Kidney epithelial cell (primary cell): ENCODE measurements around the gene BTRC. TPM values are rescaled to one million over a fixed set of nuclear protein-coding genes. Genes with fewer than 3 reads are reported as not detected.

Experiments used
- DNase-seq: peaks from one replicate; pipeline ENCODE4 v3.0.0-alpha.2; 2010; ENCODE audit warnings: low read depth
- H3K27me3 ChIP-seq: 2 replicates; pipeline ENCODE4 v1.6.0; 2011; ENCODE audit warnings: low read length; ENCODE audit not compliant: control insufficient read depth, insufficient read depth
- H3K36me3 ChIP-seq: 2 replicates; pipeline ENCODE4 v1.5.1; 2011; ENCODE audit warnings: low read length; ENCODE audit not compliant: control insufficient read depth, insufficient read depth
- H3K4me3 ChIP-seq: 2 replicates; pipeline ENCODE4 v1.5.1; 2011; ENCODE audit warnings: low read depth, mild to moderate bottlenecking, control low read depth, low read length
- total RNA-seq: library from RNA; depleted of rRNA; stranded (reverse); fragments of >200 nt; gene quantifications from 2 replicates; pipeline ENCODE4 v1.2.3, GENCODE V29; 2015
- TF ChIP-seq, protein P1 (sequence below): IDR thresholded peaks from 2 replicates; pipeline ENCODE4 v1.5.1; 2011; ENCODE audit warnings: mild to moderate bottlenecking, moderate library complexity, low read length, control low read depth, inconsistent platforms; ENCODE audit not compliant: insufficient read depth, poor library complexity, severe bottlenecking

BTRC gene
- total RNA-seq, 1 donor from 2014 or later: 10.2 TPM

GRCh38 chr10:101441541-101442455 lies 87.8 kb downstream of the BTRC start:
- DNase-seq: peak; percentile 31
- H3K4me3 ChIP-seq: no peak overlapping the region
- TF ChIP-seq, protein P1, sequence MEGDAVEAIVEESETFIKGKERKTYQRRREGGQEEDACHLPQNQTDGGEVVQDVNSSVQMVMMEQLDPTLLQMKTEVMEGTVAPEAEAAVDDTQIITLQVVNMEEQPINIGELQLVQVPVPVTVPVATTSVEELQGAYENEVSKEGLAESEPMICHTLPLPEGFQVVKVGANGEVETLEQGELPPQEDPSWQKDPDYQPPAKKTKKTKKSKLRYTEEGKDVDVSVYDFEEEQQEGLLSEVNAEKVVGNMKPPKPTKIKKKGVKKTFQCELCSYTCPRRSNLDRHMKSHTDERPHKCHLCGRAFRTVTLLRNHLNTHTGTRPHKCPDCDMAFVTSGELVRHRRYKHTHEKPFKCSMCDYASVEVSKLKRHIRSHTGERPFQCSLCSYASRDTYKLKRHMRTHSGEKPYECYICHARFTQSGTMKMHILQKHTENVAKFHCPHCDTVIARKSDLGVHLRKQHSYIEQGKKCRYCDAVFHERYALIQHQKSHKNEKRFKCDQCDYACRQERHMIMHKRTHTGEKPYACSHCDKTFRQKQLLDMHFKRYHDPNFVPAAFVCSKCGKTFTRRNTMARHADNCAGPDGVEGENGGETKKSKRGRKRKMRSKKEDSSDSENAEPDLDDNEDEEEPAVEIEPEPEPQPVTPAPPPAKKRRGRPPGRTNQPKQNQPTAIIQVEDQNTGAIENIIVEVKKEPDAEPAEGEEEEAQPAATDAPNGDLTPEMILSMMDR: peak; percentile 66

DNA sequence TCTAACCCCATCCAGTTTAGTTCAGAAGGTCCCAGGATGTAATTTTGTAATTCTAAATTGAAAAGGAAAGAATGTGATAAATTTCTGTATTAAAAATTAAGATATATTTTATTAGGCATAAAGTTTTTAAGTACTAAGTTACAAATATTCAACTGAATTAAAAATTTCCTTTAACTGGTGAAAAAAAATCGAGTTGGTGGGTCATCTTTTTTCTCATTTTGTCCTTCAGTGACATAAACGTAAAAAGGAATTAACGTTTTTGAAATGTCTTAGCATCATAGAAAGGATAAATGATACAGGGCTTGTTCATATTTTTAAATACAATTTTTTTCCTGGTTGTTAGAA lies 88.5 kb downstream of the BTRC start:
- DNase-seq: no peak
- Histone ChIP-seq H3K27me3 (no peaks in the 10 kb centered on the region), H3K36me3 (no peaks in the 10 kb centered on the region), H3K4me3 (no peak overlapping the region)
- TF ChIP-seq, protein P1: no peak

More at GRCh38 chr10:101441541-101442455, 87.8 kb downstream of the BTRC start:
- no peaks in the 10 kb centered on the region for H3K36me3 ChIP-seq
- H3K27me3 ChIP-seq: no peaks in the 10 kb centered on the region

DNA sequence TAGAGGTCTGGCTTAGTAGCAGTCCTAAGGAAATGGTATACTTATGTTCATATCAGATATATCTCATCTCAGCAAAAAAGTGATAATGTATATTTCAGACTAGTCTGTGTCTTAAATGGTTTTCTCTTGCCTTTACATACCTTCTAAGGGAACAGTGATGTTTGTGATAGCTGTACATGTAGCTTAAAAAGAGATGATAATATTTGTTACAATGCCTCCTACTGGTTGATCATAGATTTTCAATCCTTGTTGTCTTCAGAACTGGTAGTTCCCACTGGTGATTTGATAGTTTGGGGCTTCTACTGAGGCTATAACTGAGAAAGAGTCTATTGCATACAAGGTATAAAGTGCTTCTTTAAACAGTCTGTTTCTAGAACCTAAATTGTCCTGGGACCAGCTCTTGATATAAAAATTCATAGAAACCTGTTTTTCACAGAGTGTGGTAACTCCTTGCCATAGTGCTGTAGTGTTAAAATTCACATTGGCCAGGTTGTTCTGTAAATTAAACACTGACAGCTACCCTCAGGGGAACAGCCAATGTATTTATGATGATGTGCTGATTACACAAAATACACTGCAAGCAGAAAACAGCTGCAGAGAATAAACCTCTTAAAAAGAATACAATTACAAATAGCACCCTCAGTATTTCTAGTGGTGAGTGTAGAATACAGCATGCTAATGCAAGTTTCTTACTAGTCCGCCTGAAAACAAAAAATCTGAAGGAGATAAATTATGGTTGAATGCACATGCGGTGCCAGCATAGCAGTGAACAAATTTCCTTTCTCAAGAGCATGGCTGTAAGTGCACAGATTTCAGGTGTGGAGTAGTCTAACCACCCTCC lies 90.3 kb downstream of the BTRC start:
- H3K4me3 ChIP-seq: no peak overlapping the region
- TF ChIP-seq, protein P1: peak; percentile 23
- H3K36me3 ChIP-seq: no peaks in the 10 kb centered on the region
- no peak for DNase-seq
- H3K27me3 ChIP-seq: no peaks in the 10 kb centered on the region

GRCh38 chr10:101446071-101446470 lies 92.1 kb downstream of the BTRC start:
- Histone ChIP-seq H3K27me3 (no peaks in the 10 kb centered on the region), H3K36me3 (no peaks in the 10 kb centered on the region), H3K4me3 (no peak overlapping the region)
- DNase-seq: no peak
- TF ChIP-seq, protein P1: no peak

- Histone ChIP-seq H3K4me3 (no peak overlapping the region), H3K27me3 (no peaks in the 10 kb centered on the region), H3K36me3 (no peaks in the 10 kb centered on the region)
- TF ChIP-seq, protein P1: no peak
- no peak for DNase-seq
These were observed 93.0 kb downstream of the BTRC start for GRCh38 chr10:101446947-101447346.
